HL-60/S4 (cell line): ENCODE results near the gene LCN12.

Source experiments
- in situ Hi-C: fragments of 300-500 bp; cut with MboI; formaldehyde crosslinking; loops from 2 replicates; pipeline ENCODE4 v1.14.3; 2022; ENCODE audit warnings: low sequenced_read_pairs

LCN12 gene

GRCh38 chr9:136944519-136945332, 7.3 kb upstream of the LCN12 start, which contains the start of the genes C8G and FBXW5:
Gene C8G, plus strand, starts transcription at chr9:136945243. Its CDS starts 78 bp downstream, at chr9:136945321.
Gene FBXW5, minus strand, starts transcription at chr9:136944738. Its CDS starts 655 bp downstream, at chr9:136944083.
- in situ Hi-C loops, result no loop called here

DNA sequence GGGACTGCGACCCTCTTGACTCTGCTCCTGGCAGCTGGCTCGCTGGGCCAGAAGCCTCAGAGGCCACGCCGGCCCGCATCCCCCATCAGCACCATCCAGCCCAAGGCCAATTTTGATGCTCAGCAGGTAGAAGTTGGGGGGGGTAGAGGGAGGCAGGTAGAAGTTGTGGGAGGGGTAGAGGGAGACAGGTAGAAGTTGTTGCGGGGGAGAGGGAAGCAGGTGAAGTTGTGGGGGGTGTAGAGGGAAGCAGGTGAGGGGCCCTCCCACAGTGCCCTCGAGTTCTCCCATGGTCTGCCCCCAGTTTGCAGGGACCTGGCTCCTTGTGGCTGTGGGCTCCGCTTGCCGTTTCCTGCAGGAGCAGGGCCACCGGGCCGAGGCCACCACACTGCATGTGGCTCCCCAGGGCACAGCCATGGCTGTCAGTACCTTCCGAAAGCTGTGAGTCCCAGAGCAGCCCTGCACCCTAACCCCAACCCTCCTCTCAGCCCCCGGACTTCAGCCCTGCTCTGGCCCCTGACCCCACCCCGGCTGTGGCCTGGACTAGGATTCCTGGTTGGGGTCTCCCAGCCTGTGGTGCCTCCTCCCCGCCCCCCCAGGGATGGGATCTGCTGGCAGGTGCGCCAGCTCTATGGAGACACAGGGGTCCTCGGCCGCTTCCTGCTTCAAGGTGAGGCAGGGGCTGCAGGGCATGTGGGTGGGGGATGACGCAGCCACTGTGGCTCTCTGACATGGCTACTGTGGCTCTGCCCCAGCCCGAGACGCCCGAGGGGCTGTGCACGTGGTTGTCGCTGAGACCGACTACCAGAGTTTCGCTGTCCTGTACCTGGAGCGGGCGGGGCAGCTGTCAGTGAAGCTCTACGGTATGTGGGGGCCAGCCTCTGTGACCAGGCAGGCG, 6.5 kb upstream of the LCN12 start:
- in situ Hi-C loops, result no loop called here

DNA sequence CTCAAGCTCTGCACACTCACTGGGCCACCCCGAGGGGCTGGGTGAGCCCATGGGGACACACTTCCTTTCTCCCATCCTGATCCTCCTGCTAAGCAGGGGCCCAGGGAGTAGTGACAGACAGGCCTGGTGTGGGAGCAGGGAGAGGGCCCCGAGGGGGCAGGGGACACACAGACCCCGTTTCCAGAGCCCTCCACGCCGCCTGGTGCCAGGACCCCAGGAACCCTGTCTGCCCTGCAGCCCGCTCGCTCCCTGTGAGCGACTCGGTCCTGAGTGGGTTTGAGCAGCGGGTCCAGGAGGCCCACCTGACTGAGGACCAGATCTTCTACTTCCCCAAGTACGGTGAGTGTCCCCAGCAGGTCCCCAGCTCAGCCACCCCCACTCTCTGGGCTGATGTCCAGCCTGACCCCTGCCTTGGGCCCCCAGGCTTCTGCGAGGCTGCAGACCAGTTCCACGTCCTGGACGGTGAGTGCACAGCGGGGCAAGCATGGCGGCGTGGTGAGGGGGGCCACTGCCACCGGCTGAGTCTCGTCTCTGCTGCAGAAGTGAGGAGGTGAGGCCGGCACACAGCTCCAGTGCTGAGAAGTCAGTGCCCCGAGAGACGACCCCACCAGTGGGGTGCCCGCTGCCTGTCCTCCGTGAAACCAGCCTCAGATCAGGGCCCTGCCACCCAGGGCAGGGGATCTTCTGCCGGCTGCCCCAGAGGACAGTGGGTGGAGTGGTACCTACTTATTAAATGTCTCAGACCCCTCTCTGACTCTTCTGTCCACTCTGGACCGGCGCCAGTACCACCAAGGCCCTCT, 5.6 kb upstream of the LCN12 start:
- in situ Hi-C loops, result no loop called here

DNA sequence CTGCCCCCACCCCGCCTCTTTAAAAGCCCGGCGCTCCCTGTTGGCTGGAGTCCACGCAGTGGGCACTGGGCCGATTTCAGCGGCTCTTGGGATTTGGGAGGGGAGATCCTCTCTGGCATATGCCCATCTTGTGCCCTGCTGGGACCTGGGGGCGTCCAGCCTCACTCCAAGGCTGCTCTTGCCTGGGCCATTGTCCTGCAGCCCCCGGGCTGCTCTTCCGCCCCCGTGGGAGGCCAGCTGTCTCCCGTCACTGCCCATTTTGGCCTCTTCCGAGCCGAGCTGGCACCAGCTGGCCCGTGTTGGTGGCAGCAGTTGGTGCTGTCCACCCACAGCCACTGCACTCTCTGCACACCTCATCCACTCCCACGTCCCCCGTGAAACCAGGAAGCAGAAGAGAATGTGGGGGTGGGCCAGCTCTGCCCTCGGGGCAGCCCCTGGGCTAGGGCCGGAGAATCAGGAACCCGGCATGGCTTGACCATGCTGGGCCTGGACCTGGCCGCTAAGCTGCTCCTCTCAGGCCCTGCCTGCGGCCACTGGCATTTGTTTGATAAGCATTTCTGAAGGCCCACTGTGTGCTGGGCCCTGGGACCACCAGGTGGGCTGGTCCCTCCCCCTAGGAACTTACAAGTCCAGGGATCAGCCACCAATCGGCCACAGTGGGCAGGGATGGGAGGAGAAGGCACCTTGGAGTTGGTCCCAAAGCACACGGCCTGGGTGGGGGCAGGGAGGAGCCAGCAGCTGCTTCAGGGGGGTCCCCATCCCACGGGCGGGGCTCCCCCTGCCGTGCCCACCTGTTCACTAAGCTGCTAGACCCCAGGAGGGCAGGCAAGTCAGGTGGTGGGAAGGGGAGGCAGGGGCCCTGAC, 4.8 kb upstream of the LCN12 start:
- in situ Hi-C loops, result no loop called here

DNA sequence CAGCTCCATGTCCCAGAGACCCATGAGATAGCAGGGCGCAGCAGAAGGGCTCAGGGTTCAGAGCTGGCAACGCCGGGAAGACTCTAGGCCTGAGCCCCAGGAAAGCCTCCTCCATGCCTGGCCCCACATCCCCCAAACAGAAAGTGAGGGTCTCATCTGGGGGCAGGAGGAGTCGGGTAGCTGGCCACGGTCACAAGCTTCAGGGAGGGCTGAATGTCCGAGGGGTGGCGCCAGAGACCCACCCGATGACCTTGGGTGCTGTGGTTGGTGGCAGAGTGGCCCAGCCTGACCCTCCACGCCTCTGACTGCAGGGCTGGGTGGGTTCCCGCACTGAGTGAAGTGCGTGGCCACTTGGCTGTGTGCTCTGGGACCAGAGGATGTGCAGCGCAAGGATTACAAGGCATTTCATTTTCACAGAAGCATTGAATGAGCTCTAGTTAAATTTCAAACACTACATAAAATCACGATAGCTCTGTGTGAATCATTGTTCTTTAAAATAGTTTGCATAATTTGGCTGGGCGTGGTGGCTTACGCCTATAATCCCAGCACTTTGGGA, 4.0 kb upstream of the LCN12 start:
- in situ Hi-C loops, result no loop called here

DNA sequence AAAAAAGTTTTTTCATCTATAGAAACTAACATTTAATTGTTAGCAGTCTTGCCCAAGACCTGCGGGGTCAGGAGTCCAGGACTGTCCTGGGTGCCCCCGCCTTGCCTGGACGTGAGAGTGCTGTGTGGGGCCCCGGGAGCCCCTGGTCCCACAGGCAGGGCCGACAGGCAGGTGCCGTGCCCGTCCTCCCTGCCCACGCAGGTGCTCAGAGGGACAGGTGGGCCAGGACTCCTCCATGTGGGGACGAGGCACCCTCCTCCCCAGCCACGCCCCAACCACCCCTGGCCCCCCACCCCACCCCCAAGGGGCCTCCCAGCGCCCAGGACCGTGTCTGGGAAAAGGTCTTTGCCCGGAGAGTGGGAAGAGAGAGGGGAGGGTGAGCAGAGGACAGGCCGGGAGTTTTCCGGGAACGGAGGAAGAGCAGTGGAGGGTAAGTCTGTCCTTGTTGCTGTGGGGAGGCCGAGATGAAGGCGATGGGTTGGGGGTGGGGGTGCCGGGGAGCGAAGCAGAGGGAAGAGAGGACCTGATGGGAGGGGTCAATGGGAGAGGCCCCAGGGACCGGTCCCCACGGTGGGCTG, 2.7 kb upstream of the LCN12 start:
- in situ Hi-C loops, result no loop called here

GRCh38 chr9:136949817-136950655, 2.0 kb upstream of the LCN12 start:
- in situ Hi-C loops, result no loop called here

DNA sequence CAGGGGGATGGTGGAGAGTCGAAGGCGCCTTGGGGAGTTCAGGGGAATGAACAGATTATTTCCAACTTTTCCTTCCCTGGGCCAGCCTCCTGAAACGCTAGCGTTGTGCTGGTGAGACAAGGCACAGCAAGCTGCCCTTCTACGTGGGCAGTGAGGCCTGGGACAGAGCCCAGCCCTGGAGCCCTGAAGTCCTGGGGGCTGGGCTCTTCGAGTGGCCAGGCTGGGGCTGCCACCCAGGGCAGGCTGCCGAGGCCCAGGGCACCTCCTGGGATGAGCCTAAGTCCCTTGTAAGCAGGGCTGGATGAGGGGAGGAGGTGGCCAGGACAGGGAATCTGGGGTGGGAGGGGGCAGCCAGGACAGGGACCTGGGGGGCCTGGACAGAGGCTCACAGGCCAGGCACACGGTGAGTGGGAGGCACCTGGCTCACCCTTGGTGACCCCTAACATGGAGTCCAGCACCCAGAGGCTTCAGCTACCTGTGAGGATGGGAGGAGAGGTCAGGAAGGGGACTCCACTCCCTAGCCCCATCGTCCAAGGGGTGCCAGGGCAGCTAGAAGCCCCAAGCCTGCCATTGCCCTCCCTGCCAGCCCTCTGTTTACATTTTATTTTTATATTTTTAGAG, 1.3 kb upstream of the LCN12 start:
- in situ Hi-C loops, result no loop called here

DNA sequence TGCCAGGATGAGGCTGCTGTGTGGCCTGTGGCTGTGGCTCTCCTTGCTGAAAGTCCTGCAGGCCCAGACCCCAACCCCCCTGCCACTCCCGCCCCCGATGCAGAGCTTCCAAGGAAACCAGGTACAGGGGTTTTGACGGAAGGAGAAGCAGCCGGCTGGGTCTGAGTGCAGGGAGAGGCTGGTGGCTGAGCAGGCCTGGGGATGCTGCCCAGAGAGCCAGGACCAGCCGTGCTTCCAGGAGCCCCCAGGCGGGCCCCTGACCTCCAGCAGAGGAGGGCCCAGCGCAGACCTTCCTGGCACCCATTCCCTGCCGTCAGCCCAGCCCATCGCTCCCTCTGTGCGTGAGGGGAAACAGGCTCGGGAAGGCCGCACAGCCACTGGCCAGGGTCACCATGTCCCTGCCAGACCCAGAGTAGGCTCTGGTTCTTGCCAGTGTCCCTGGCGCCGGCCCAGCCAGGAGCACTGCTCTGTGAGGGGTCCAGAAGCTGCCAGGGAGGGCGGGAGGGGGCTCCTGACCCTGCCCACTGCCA, 313 bp downstream of the LCN12 start:
- in situ Hi-C loops, result no loop called here

- in situ Hi-C loops, result no loop called here
Measured at GRCh38 chr9:136952876-136953770, 1.1 kb downstream of the LCN12 start.

GRCh38 chr9:136953771-136954269, 1.7 kb downstream of the LCN12 start:
- in situ Hi-C loops, result no loop called here

- in situ Hi-C loops, result no loop called here
Measured at GRCh38 chr9:136954270-136955083, 2.4 kb downstream of the LCN12 start.

- in situ Hi-C loops, result no loop called here
Measured at GRCh38 chr9:136955202-136955942, 3.3 kb downstream of the LCN12 start.

- in situ Hi-C loops, result no loop called here
Measured at GRCh38 chr9:136955943-136956335, 3.9 kb downstream of the LCN12 start.

GRCh38 chr9:136956604-136957003, 4.5 kb downstream of the LCN12 start:
- in situ Hi-C loops, result no loop called here
